HG02884 (cell line): ENCODE data around the gene OR2S2.

Experiments used
- ATAC-seq: cut with Tn5 transposase; IDR thresholded peaks from one replicate; pipeline ENCODE4 v1.9.1; 2021; ENCODE audit warnings: mild to moderate bottlenecking, moderate library complexity; ENCODE audit not compliant: unreplicated experiment

Gene OR2S2

GRCh38 chr9:35909687-35910612 lies 48.0 kb downstream of the OR2S2 start:
- ATAC-seq: no peak

GRCh38 chr9:35909274-35909673 lies 48.7 kb downstream of the OR2S2 start, which contains the start of gene SPAAR:
SPAAR (plus strand) TSS chr9:35909490; CDS start chr9:35910464, 974 bp downstream.
- ATAC-seq: no peak

- no peak for ATAC-seq
These were observed 49.3 kb downstream of the OR2S2 start for GRCh38 chr9:35908504-35909125.

- no peak for ATAC-seq
These were observed 50.0 kb downstream of the OR2S2 start for GRCh38 chr9:35907711-35908503.
